Fibroblast of skin of abdomen (primary cell): ENCODE data around the gene SETDB1.
A peak's percentile ranks its signal among the peaks of the same experiment; 100 is the strongest.

Experiments
- DNase-seq: peaks from one replicate; pipeline ENCODE4 v3.0.0-alpha.2; 2013

SETDB1 gene

DNA sequence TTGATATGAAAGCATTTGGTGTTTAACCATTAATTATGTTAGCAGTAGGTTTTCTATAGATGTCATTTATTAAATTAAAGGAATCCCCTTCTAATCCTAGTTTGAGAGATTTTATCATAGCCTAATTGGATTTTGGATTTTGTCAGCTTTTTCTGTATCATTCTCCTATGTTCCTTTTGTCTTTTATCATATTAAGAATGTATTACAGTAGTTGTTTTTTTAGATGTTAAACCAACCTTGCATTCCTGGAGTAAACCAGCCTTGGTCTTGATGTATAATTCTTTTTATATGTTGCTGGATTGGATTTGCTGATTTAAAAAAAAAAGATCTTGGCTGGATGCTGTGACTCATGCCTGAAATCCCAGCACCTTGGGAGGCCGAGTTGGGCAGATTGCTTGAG, 5.6 kb downstream of the SETDB1 start:
- no peak for DNase-seq

DNA sequence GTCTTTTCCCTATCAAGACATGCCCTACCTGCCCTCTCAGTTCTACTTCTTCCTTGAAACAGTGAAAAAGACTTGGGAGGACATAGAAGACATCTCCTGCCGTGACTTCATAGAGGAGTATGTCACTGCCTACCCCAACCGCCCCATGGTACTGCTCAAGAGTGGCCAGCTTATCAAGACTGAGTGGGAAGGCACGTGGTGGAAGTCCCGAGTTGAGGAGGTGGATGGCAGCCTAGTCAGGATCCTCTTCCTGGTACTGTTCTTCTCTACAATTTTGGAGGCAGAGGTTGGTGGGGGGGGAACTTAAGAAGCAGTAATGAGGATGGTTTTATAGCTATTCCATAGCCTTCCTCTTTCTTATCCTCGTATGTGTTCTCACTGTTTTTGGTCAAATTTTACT, 18.7 kb downstream of the SETDB1 start:
- no peak for DNase-seq

DNA sequence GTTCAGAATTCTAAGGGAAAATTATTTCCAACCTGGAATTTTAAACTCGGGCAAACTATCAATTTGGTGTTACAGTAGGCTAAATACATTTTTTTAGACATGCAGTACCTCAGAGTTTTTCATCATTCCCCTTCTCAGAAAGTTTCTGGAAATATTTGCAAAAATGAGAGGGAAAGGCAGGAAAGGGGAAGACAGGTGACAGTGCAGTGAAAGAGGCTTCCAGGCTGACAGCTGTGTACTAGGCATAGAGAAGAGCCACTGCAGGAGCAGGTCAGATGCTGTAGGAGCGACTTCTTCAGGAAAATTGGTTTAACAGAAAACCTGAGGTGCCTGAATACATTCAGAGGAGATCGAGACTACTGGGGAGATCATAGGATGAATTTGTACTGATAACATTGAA, 28.5 kb downstream of the SETDB1 start:
- no peak for DNase-seq

DNA sequence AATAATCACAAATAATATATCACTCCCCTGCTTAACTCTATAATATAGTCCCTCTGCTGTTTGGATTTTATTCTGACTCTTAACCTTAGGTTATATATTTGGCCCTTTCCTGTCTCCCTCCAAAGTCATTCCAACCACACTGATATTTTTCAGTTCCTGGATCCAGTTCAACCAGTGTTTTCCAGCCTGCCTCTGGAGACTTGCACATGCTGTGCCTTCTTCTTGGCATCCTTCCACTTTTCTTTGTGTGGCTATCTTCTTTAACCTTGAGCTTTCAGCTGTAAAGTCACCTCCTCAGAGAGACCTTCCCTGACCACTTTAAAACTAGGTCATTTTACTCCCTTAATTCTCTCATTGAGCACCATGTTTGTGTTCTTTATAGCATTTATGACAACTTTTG, 29.1 kb downstream of the SETDB1 start:
- DNase-seq: no peak

DNA sequence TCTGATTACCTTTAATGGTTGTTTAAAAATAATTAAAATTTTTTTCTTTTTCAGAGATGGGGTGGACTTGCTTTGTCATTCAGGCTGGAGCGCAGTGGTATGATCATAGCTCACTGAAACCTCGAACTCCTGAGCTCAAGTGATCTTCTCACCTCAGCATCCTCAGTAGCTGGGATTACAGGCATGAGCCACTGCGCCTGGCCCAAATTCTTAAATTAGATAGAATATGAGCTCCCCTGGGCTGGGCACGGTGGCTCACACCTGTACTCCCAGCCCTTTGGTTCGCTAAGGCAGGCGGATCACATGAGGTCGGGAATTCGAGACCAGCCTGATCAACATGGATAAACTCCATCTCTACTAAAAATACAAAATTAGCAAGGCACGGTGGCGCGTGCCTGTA, 31.5 kb downstream of the SETDB1 start:
- DNase-seq: no peak

DNA sequence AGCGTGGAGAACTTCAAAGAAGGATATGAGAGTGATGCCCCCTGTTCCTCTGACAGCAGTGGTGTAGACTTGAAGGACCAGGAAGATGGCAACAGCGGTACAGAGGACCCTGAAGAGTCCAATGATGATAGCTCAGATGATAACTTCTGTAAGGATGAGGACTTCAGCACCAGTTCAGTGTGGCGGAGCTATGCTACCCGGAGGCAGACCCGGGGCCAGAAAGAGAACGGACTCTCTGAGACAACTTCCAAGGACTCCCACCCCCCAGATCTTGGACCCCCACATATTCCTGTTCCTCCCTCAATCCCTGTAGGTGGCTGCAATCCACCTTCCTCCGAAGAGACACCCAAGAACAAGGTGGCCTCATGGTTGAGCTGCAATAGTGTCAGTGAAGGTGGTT, 34.5 kb downstream of the SETDB1 start:
- no peak for DNase-seq

DNA sequence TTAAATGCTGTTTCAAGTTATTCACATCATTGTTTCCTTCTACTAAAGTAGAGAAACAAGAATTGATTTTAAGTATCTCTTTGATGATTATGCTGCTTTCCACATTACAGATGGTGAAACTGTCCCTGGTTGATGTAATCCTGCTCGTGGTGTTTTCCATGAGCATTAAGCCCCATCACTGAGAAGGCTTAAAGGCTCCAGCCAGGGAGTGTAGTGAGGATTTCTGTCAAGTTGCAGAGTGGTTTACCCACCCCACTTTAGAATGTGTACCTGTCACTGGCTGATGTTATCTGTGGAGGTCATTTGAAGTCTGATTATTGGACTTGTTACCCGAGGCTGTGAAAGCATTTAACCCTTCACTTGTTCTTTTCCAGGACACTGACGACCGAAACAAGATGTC, 35.6 kb downstream of the SETDB1 start:
- no peak for DNase-seq

DNA sequence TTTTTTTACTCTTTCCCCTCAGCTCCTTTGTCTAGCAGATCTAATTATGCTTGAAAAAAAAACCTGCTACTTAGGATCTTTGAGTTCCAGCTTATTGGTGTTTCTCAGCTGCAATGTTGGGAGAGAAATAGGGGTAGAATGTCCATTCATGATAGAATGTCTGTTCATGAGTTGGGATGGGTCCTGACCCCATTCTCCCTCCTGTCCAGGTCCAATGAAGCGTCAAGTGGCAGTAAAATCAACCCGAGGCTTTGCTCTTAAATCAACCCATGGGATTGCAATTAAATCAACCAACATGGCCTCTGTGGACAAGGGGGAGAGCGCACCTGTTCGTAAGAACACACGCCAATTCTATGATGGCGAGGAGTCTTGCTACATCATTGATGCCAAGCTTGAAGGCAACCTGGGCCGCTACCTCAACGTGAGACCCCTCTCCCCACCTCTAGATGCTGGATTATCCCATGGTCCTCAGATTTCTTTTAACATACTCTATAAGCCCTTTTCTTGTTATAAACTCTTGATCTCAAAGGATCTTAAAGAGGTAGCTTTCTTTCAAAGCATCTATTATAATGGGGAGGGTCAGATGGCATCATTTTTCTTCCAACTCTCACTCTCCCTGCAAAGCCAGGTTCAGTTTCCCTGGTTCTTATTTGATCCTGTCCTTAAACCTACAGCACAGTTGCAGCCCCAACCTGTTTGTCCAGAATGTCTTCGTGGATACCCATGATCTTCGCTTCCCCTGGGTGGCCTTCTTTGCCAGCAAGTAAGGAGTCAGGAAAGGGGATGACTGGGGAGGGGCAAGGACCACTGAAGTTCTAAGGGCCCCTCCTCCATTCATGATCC, 37.4 kb downstream of the SETDB1 start:
- no peak for DNase-seq

DNA sequence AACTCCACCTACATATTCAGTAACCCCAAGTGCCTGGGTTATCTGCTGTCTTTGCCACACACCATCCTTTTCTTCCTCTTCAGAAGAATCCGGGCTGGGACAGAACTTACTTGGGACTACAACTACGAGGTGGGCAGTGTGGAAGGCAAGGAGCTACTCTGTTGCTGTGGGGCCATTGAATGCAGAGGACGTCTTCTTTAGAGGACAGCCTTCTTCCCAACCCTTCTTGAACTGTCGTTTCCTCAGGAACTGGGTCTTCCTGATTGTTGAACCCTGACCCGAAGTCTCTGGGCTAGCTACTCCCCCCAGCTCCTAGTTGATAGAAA, 38.0 kb downstream of the SETDB1 start:
- no peak for DNase-seq

DNA sequence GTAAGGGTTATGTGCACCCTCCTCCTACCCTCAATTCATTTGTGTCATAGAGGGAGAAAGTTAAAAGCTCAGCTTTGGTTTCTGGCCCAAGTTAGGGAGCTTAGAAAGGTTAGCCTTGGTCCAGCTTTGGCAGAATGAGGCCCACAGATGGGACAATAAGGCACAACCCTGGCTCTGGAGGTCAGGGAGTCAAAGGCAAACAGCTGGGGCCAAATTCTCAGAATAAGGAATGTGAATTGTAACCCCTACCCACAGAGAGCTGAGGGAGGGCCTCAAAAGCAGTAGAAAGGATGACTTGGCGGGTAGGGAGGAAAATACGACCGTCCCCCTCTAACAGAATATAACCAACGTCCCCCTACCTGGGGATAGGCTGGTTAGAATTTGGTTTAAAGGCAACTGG, 39.4 kb downstream of the SETDB1 start:
- DNase-seq: no peak

DNA sequence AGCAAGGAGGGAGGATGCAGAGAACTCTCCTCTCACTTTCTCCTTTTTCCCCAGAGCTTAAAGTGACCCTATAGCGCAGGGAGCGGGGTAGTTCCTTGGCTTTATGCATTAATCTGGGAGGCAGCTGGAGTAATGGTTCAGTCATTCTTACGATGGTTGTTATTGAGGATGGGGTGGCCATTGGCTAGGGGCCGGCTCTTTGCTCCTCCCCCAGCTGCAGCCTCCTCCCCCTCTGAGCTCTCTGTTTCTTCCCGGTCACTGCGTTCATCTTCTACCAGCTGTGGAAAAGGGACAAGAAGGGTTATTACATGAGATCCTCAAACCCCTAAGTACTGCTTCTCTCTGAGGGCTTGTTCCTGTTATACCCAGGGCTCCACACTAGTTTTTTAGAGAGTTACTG, 39.8 kb downstream of the SETDB1 start:
- DNase-seq: no peak

DNA sequence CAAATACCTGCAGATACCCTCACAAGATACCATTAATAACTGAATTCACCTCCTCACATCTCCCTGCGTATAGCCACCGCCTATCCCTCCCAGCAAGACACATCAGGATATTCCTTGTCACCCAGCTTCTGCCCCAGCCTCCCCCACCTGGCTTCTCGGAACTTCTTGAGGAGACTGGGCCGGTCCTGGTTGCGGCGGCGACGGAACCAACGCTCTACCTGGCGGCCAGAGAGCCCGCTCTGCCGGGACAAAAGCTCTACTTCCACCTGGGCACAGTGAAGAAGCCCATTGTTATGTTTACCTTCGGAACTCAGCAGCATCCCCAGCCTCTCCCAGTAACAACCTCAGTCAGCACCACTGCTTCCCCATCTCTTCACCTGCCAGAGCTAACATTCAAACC, 41.8 kb downstream of the SETDB1 start:
- no peak for DNase-seq

DNA sequence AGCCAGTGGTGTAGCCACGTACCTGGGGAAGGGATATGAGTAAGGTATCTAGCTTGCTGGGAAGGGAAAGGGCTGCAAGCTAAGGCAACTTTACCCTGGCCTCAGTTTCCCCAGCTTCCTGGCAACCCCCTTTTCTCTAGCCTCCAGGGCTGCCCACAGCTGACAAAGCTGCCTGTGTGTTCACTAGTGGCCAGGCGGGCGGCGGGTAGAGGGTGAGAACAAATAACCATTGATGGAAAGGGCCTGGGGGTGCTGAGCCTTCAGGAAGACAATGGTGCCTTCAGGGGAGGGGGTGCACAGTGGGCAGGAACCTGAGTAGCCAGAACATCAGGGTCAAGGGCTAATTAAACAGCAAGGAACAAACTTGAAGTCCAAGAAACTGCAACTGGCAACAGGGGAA, 42.3 kb downstream of the SETDB1 start:
- no peak for DNase-seq

DNA sequence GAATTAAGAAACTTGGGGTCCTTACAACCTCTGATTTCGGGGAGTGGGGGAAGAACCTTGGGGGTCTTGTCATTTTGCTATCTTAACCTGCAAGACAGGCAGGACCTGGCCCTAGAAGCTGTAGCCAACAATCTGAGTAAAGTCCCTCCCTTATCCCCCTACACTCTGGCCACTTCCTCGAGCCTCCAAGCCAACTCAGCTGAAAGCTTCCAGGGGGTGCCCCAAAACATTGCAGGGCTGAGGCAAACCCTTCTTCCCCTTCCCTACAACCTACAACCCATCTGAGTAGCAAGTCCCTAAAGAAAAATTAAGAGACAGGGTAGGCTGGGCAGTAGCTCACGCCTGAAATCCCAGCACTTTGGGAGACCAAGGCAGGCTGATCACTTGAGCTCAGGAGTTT, 43.5 kb downstream of the SETDB1 start:
- no peak for DNase-seq

DNA sequence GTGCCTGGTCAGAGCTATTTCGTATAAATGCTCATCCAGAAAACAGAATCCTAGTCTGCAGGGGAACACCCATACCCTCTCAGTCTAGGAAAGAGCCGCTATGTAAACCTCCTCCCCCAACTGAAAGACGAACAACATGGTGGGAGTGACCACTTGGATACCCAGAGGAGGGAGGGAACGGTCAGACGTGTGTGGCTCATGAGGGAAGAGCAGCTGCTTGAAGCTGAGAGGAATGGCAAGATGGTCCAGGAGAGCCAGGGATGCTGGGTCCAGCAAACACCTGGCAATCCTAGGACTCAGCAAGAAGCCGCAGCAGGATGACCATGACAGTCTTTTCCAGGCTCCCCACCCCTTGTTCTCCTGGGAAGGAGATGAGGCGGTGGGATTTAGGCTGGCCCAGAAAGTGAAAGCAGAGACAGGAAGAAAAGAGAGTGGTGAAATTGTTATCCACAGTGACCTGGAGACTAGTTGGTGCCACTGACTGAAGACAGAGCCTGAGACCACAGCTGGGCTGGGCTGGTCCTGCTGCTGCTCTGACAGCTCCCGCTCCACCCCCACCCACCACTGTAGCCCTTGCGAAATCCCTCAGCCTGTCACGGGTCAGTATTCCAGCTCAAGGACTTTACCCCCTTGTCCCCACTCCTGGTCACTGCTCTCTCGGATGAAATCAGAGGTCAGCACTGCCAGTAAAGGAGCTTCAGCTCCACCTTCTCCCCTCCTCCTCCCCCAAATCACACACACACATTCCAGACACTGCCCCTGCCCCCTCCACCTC, 44.8 kb downstream of the SETDB1 start:
- no peak for DNase-seq

DNA sequence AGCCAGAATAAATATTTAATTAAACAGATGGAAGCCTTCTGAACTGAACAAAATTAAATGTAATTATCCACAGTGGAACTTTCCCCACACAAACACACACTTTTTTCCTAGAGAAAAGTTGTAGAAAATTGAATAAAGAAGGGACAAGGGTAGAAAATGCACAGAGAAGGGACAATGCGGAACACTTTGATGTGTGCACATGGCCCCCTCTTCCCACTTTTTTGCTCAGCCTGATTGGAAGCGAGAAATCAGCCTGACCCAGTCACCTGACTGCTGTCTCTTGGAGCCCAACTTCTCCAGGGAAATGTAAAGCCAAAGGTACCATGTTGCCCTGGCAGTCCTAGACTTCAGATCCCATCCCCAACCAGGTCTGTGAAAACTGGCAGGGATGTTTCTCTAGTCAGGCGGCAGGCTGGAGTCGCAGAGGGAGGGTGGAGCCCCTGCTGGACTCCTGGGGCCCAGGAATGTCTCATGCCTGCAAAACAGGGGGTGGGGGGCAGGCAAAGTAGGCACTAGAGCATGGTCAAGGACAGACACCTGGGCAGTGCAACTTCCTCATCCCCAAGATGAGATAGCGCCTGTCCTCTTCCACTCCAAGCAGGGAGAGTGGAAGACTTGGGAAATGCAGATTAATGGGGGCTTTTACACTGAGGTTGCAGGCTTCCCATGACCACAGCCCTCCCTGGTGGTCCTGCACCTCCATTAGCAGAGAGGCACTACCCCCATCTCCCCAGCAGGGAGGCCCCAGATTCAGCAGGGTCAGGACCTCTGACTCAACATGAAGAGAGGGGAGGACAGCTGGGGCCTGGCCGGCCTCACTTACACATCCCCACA, 45.6 kb downstream of the SETDB1 start:
- DNase-seq: no peak

DNA sequence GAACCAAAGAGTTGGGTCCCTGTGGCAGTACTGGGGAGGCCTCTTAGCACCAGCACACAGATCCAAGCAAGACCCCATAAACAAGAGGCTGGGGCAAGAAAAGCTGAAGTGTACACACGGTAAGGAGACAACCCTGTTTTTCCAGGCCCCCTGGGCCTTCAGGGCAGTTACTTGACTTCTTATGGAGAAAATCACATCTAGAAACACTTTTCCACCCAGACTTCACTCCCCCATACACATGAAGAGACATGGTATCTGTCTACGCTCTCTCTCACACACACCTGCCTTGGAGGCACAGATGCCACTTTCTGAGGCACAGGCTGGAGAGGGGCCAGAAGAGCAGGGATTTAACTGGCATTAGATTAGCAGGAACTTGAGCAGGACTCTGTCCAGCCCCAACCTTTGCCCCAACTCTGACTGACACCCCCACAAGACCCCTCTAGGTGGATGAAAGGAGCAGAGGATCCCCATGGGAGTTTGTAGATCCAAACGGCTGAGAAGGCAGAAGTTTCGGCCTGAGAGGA, 46.3 kb downstream of the SETDB1 start:
- DNase-seq: no peak

DNA sequence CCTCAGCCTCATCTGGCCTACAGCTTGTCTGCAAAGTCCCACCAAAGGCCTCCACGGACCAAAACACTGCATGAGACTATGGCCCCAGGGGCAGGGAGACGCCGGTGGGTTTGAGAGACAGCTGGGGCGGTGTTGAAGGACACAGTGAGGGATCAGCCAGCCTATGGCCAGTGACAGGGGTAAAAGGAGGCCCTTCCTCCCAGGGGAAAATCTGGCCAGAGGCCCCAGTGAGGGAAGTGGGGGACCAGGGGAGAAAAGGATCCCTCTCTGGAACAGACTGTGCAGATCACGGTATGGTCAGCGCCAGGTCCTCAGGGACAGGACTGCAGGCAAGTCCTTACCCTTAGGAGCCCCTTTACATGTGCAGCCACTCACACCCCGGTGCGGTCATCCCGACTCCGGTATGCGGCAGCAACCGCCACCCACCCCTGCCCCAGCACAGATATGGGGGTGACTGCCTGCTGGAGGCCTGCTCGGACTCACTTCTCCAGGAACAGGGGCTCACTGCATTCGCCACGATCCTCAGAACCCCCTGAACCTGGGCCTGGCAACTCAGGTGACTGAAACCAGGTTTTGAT, 47.2 kb downstream of the SETDB1 start:
- DNase-seq: no peak

DNA sequence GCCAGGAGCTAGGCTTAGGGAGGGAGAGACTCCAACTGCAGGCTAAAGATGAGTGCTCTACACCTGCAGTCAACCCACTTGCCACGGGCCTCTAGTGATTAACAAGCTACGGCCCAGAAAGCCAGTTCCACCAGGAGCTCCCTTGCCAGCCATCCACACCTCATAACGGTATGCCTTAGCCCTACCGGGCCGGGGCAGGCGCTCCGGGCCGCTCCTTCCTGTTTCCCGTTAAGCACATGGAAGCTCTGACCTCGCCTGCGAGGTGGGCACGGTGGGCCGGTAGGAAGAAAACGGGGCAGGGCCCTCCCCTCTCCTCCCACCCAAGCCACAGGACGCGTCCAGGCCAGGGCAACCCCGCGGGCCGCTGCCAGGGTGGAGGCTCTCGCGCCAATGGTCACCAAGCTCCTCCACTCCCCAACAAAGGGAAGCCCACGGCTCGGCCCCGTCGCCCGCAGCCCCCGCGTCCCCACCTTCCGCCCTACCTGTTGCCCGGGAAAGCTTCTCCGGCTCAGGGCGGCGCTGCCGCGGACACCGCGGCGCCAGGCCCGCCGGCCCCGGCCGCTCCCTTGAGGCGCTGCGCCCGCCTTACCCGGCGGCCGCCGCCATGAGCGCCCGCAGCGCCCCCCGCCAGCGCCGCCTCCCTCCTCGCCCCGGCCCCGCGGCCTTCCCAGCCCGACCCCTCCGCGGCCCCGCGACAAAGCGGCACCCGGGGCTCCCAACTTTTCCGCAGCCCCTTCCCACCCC, 47.8 kb downstream of the SETDB1 start:
- DNase-seq: no peak

DNA sequence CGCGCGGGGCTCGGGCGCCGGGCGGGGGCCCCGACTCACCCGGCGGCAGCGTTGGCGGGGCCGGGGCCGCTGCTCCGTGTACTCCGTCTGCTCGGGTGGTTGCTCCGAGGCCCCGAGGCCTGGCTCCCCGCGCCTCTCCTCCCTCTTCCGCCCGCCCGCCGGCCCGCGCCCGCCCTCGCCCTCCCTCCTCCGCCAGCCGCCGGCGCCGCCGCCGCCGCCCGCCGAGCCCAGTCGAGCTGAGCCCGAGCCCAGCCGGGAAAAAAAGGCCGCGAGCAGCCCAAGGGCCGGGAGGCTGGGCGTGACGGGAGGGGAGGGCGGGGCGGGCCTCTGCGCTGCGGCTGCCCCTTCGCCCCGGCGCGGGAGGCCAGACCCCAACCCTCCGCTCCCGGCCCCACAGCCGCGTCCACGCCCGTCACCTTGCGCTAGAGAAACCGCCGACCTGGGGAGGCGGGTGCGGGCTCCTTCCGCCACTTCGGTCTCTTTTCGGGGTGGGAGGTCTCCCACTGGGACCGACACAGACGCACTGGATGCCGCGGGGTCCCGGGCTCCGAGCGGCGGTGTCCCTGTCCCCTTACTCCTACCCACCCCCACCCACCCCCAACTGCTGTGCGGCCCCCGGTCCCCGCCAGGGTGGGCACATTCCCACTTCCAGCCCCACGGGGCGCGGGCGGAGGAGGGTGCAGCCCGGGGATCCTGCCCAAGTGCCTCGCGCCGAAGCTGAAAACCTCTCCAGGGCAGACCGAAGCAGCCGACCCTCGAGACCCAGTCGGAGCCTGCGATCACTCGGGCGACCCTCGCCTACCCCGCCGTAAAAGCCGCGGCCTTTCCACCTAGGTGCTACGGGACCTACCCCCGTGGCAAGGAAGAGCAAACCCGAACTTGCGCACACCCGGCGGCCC, 48.7 kb downstream of the SETDB1 start, which contains the start of gene CERS2:
CERS2 (minus strand) TSS at position 256 of the 899 bp plus-strand sequence. CDS start 5,745 bp downstream, outside the sequence.
- DNase-seq: peak; percentile 86

DNA sequence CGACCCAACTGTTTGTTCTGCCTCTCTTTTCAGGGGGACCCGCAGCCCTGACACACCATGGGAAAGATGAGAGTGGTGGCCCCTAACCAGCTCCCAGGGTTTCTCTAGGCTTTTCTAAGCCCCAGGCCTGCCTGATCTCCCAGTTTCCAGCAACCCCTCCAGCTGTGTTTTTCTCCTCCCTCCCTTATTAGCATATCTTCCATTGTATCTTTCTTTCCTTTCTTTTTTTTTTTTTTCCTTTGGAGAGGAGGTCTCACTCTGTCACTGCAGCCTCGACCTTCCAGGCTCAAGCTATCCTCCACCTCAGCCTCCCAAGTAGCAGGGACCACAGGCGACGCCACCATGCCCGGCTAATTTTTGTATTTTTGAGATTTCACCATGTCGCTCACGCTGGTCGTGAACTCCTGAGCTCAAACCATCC, 50.2 kb downstream of the SETDB1 start:
- DNase-seq: no peak
